HEK293T (cell line): Measurements from ENCODE around the gene GMPPA.

Experiments used
- CTCF ChIA-PET: fragments of 350-600 bp; formaldehyde crosslinking; extraction: SDS; loops from one replicate; lab custom pipeline; 2021; ENCODE audit warnings: antibody characterized with exemption, inconsistent platforms; lab: Yijun Ruan, JAX
- POLR2A ChIA-PET: fragments of 350-600 bp; formaldehyde crosslinking; extraction: SDS; loops from one replicate; lab custom pipeline; 2020; ENCODE audit warnings: antibody characterized with exemption, inconsistent platforms; lab: Yijun Ruan, JAX
- DNase-seq: peaks from one replicate; pipeline ENCODE4 v3.0.0; 2012; ENCODE audit warnings: mixed read lengths; ENCODE audit errors: extremely low spot score
- ARNT ChIP-seq: fragments of 450-650 bp; IDR thresholded peaks from 2 replicates; pipeline ENCODE4 v1.6.1; 2017; ENCODE audit warnings: mild to moderate bottlenecking
- BHLHE40 ChIP-seq: fragments of 450-650 bp; IDR thresholded peaks from 2 replicates; pipeline ENCODE4 v1.6.1; 2016; ENCODE audit warnings: mild to moderate bottlenecking, moderate library complexity, borderline replicate concordance
- CTBP1 ChIP-seq: fragments of 450-650 bp; IDR thresholded peaks from 2 replicates; pipeline ENCODE4 v1.6.1; 2016; ENCODE audit warnings: borderline replicate concordance
- ELF4 ChIP-seq: fragments of 450-650 bp; IDR thresholded peaks from 2 replicates; pipeline ENCODE4 v1.6.1; 2017; ENCODE audit warnings: antibody characterized with exemption
- FOXA1 ChIP-seq: fragments of 450-650 bp; IDR thresholded peaks from 2 replicates; pipeline ENCODE4 v1.6.1; 2016; ENCODE audit warnings: mild to moderate bottlenecking
- FOXK2 ChIP-seq: fragments of 450-650 bp; IDR thresholded peaks from 2 replicates; pipeline ENCODE4 v1.6.1; 2016; ENCODE audit warnings: mild to moderate bottlenecking
- FOXM1 ChIP-seq: fragments of 450-650 bp; IDR thresholded peaks from 2 replicates; pipeline ENCODE4 v1.6.1; 2017; ENCODE audit warnings: mild to moderate bottlenecking, borderline replicate concordance
- HDGF ChIP-seq: fragments of 450-650 bp; IDR thresholded peaks from 2 replicates; pipeline ENCODE4 v1.6.1; 2017; ENCODE audit warnings: antibody characterized with exemption, borderline replicate concordance
- L3MBTL2 ChIP-seq: fragments of 450-650 bp; conservative IDR thresholded peaks from 2 replicates; pipeline ENCODE4 v1.6.1; 2016; ENCODE audit warnings: mild to moderate bottlenecking
- LEF1 ChIP-seq: fragments of 450-650 bp; IDR thresholded peaks from 2 replicates; pipeline ENCODE4 v1.6.1; 2017; ENCODE audit warnings: mild to moderate bottlenecking, borderline replicate concordance
- NFRKB ChIP-seq: fragments of 450-650 bp; IDR thresholded peaks from 2 replicates; pipeline ENCODE4 v1.6.1; 2016; ENCODE audit warnings: mild to moderate bottlenecking, moderate library complexity
- SP1 ChIP-seq: fragments of 450-650 bp; IDR thresholded peaks from 2 replicates; pipeline ENCODE4 v1.6.1; 2017
- SUZ12 ChIP-seq: fragments of 450-650 bp; IDR thresholded peaks from 2 replicates; pipeline ENCODE4 v1.6.1; 2016; ENCODE audit warnings: mild to moderate bottlenecking
- TARDBP ChIP-seq: fragments of 450-650 bp; IDR thresholded peaks from 2 replicates; pipeline ENCODE4 v1.6.1; 2016
- ZNF384 ChIP-seq: fragments of 450-650 bp; IDR thresholded peaks from 2 replicates; pipeline ENCODE4 v1.6.1; 2016
- TF ChIP-seq, protein P1 (sequence below): fragments of 450-650 bp; IDR thresholded peaks from 2 replicates; pipeline ENCODE4 v1.6.1; 2016

The GMPPA gene

DNA sequence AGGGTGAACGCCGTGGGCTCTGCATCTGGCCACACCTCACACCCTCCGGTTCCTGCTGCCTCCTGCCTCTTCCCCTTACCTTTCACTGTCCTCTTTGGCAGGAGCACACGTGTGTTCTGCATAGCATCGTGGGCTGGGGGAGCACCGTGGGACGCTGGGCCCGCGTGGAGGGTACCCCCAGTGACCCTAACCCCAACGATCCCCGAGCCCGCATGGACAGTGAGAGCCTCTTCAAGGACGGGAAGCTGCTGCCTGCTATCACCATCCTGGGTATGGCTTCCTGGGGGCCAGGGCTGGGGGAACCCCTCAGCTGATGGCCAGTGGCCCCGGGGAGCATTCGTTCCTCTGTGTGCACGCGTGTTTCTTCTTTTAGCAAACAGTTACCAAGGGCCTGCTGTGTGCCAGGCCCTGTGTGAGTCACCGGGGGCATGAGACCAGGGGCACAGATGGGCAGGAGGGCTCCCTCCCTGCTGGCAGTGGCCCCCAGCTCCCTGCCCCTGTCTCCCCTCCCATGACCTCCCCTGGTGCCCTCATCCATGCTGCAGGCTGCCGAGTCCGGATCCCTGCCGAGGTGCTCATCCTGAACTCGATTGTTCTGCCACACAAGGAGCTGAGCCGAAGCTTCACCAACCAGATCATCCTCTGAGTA is 7.6 kb downstream of the GMPPA start:
- ChIA-PET POLR2A (interaction anchor here (0.8 to 5.0 kb wide), 3 partner anchors 7 to 11 kb away, joined by 3 to 41 read pairs (median 4); partner anchors contain the start of gene GMPPA), CTCF (no interaction called here)
- no peak for DNase-seq
- no peak for TF ChIP-seq L3MBTL2
- TF ChIP-seq ARNT: no peak
- no peak for TF ChIP-seq FOXM1
- TF ChIP-seq LEF1: no peak
- TF ChIP-seq SUZ12: no peak
- no peak for TF ChIP-seq ZNF384
- TF ChIP-seq FOXA1: no peak
- no peak for TF ChIP-seq BHLHE40
- TF ChIP-seq TARDBP: no peak
- TF ChIP-seq SP1: no peak
- no peak for TF ChIP-seq CTBP1
- TF ChIP-seq, protein P1, sequence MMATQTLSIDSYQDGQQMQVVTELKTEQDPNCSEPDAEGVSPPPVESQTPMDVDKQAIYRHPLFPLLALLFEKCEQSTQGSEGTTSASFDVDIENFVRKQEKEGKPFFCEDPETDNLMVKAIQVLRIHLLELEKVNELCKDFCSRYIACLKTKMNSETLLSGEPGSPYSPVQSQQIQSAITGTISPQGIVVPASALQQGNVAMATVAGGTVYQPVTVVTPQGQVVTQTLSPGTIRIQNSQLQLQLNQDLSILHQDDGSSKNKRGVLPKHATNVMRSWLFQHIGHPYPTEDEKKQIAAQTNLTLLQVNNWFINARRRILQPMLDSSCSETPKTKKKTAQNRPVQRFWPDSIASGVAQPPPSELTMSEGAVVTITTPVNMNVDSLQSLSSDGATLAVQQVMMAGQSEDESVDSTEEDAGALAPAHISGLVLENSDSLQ: no peak
- no peak for TF ChIP-seq NFRKB
- no peak for TF ChIP-seq HDGF
- no peak for TF ChIP-seq ELF4
- TF ChIP-seq FOXK2: no peak

DNA sequence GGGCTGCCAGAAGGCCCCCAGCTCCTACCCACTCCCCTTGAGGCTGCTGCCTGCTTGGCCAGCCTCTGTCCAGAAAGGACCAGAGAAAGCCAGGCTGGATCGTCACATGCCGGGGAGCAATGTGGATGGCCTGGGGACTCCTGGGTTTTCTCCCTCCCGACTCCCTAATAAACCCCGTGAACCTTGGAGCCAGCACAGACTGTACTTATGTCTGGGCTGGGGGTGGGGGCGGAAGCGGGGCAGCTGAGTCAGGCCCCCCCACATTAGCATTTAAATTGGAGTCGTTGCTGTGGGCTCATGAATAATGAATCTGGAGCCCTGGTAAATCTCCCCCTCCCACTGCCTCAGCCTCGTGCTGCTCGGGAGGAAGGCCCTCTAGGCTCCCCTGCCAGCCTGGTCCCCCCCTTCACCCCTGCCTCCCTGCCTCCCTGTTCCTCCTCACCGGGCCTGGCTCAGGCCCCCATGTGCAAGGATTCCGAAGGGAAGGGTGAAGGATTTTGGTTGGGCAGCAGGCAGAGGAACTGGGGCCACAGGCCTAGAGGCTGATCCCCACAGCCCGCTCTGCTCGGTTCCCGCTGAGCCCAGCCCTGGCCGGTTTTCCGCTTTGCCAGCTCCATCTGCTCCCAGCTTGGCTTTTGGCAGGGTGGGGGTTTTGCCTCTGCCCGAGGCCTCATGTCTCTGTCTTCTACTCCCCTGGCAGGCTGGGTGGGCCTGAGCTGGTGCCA is 8.3 kb downstream of the GMPPA start:
- ChIA-PET CTCF (interaction anchor here (1.6 kb wide), 1 partner anchor 11 kb away, joined by 5 read pairs; no protein-coding TSS in a partner anchor), POLR2A (interaction anchor here (0.8 to 5.0 kb wide), 3 partner anchors 8 to 12 kb away, joined by 3 to 41 read pairs (median 4); partner anchors contain the start of gene GMPPA)
- no peak for TF ChIP-seq ARNT
- no peak for TF ChIP-seq NFRKB
- no peak for DNase-seq

DNA sequence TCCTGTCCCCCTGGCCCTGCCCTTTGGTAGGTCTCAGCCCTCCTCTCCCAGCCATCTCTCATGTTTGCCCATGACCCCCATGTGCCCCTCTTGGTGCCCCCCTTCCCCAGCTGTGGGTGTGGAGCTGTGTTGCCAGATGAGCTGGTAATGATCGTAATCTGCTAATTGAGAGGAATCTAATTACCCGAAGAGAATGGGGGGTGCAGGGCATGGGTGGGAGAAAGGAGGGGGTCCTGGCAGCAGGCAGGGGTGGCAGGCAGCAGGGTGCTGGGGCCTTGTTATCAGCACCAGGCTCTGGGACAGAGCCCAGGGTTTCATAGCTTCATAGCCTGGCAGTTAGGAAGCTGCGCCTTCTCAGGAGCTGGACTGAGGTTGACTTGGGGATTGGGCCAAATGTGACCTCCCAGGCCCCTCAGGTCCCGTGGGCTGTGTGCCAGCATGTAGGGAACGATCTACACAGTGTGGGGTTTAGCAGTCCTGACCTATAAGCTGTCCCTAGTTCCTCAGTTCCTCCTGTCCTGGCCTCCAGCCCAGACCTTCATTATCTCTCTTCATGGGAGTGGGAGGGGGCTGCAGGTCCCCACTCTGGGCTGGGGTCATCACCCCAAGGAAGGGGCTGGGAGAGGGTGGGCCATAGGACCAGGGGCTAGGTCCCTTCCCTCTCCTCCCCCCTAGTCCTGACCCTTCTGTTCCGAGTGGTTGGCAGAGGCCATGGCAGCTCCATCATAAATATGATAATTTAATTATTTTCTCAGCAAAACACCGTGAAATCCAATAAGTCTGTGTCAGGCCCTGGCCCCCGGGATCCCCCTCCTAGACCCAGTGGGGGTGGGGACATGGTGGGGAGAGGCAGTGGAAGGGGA is 9.1 kb downstream of the GMPPA start:
- POLR2A ChIA-PET: interaction anchor here (5.0 kb wide), 1 partner anchor 9 kb away, joined by 41 read pairs; the partner anchor contains the start of gene GMPPA
- DNase-seq: no peak
- CTCF ChIA-PET: interaction anchor here (1.3 to 2.4 kb wide), 3 partner anchors 9 to 31 kb away, joined by 4 to 31 read pairs (median 5); partner anchors contain the start of gene GMPPA
- no peak for TF ChIP-seq CTBP1
- TF ChIP-seq FOXK2: no peak
- TF ChIP-seq FOXA1: no peak
- TF ChIP-seq LEF1: no peak
- TF ChIP-seq TARDBP: no peak
- no peak for TF ChIP-seq ARNT
- no peak for TF ChIP-seq HDGF
- TF ChIP-seq ELF4: no peak
- no peak for TF ChIP-seq SUZ12
- TF ChIP-seq, protein P1: no peak
- TF ChIP-seq NFRKB: no peak
- no peak for TF ChIP-seq BHLHE40
- no peak for TF ChIP-seq FOXM1
- no peak for TF ChIP-seq SP1
- no peak for TF ChIP-seq L3MBTL2
- TF ChIP-seq ZNF384: no peak

DNA sequence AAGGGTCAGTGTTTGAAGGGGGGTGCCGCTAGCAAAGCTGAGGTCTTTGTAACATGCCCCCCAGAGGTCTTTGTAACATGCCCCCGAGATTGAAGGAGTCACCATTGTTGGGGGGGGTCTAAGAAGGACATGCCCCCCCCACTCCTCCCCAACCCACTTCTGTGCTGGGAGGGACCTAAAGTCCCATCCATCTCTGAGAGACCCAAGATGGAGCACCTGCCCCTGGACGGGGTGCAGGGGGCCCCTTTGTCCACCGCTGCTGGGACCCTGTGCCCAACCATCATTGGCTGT is 9.7 kb downstream of the GMPPA start:
- TF ChIP-seq TARDBP (no peak), FOXA1 (no peak), FOXM1 (no peak), HDGF (no peak), SUZ12 (no peak), ARNT (no peak), CTBP1 (no peak), L3MBTL2 (no peak), LEF1 (no peak), FOXK2 (no peak), ZNF384 (no peak), BHLHE40 (no peak), NFRKB (no peak), SP1 (no peak), ELF4 (no peak)
- TF ChIP-seq, protein P1: no peak
- DNase-seq: no peak
- POLR2A ChIA-PET: interaction anchor here (5.0 kb wide), 1 partner anchor 9 kb away, joined by 41 read pairs; the partner anchor contains the start of gene GMPPA
- CTCF ChIA-PET: interaction anchor here (1.3 to 2.4 kb wide), 3 partner anchors 9 to 32 kb away, joined by 4 to 31 read pairs (median 5); partner anchors contain the start of gene GMPPA
